Endothelial cell of umbilical vein (primary cell): ENCODE data around the gene SST. TPM values are rescaled to one million over a fixed set of nuclear protein-coding genes. Genes with fewer than 3 reads are reported as not detected.

ENCODE experiments used
- BruUV-seq: library from RNA; stranded (reverse); fragments of 400-500 nt; replicated peaks from 2 replicates; lab custom pipeline; 2021; lab: Mats Ljungman, UMichigan
- CTCF ChIA-PET: fragments of 300-600, 350-600 bp; sonication (Branson Sonifier 250); formaldehyde crosslinking; loops from one replicate; lab custom pipeline; 2021; ENCODE audit warnings: antibody characterized with exemption, inconsistent platforms; lab: Charles Lee
- POLR2A ChIA-PET: fragments of 300-600, 350-600 bp; sonication (Branson Sonifier 250); formaldehyde crosslinking; loops from one replicate; lab custom pipeline; 2021; ENCODE audit warnings: antibody characterized with exemption, inconsistent platforms; lab: Charles Lee
- DNase-seq: peaks from one replicate; pipeline ENCODE4 v3.0.0-alpha.2; 2011; ENCODE audit warnings: low read depth, low spot score
- FAIRE-seq: peaks from 2 replicates; lab custom pipeline; 2011; peaks lifted over from hg19 to GRCh38; lab: Jason Lieb, UNC
- H2AFZ ChIP-seq: 2 replicates; pipeline ENCODE4 v1.6.0; 2012; ENCODE audit warnings: low read depth, low read length, control low read depth, inconsistent platforms
- H3K27ac ChIP-seq: 2 replicates; pipeline ENCODE4 v1.5.1; 2011; ENCODE audit warnings: low read depth, mild to moderate bottlenecking, control low read depth, low read length, moderate library complexity; ENCODE audit not compliant: insufficient read depth
- H3K27me3 ChIP-seq, 2 experiments: 2 replicates each; pipeline versions ENCODE4 v1.6.0 to v1.6.1; 2011; ENCODE audit warnings: low read length in 2 of 2, mixed read lengths in 1 of 2; ENCODE audit not compliant: control insufficient read depth in 2 of 2, insufficient read depth in 2 of 2
- H3K36me3 ChIP-seq, 2 experiments: 2 replicates in 1 of 2; 3 replicates in 1 of 2; pipeline ENCODE4 v1.5.1; 2011; ENCODE audit warnings: low read length in 2 of 2, mild to moderate bottlenecking in 1 of 2, moderate library complexity in 1 of 2; ENCODE audit not compliant: control insufficient read depth in 2 of 2, insufficient read depth in 2 of 2; ENCODE audit errors: extremely low read depth in 1 of 2
- H3K4me1 ChIP-seq: 3 replicates; pipeline ENCODE4 v1.5.1; 2011; ENCODE audit warnings: mild to moderate bottlenecking, low read length; ENCODE audit not compliant: control insufficient read depth, insufficient read depth; ENCODE audit errors: extremely low read depth
- H3K4me2 ChIP-seq: 2 replicates; pipeline ENCODE4 v1.6.1; 2011; ENCODE audit warnings: low read length, control low read depth, mixed read lengths; ENCODE audit not compliant: insufficient read depth
- H3K4me3 ChIP-seq, 3 experiments: fragments of 200-600 bp in 1 of 3; sonication (generic), shearing (Covaris generic) in 1 of 3; replicated peaks in 1 of 3; 2 replicates each; pipeline ENCODE4 v1.5.1; 2011 to 2016; ENCODE audit warnings: control low read depth in 3 of 3, low read length in 3 of 3, mild to moderate bottlenecking in 2 of 3, inconsistent platforms in 1 of 3, low read depth in 1 of 3, moderate library complexity in 1 of 3; ENCODE audit not compliant: insufficient read depth in 1 of 3
- H3K79me2 ChIP-seq: 2 replicates; pipeline ENCODE4 v1.6.0; 2012; ENCODE audit warnings: low read length, inconsistent platforms; ENCODE audit not compliant: control insufficient read depth, insufficient read depth
- H3K9ac ChIP-seq: replicated peaks from 2 replicates; pipeline ENCODE3; 2011; ENCODE audit warnings: low read length, control low read depth; ENCODE audit not compliant: insufficient read depth; ENCODE audit errors: extremely low read depth
- H3K9me1 ChIP-seq: replicated peaks from 3 replicates; pipeline ENCODE4 v1.6.0; 2011; ENCODE audit warnings: mild to moderate bottlenecking, low read length; ENCODE audit not compliant: control insufficient read depth, insufficient read depth; ENCODE audit errors: extremely low read depth
- H3K9me3 ChIP-seq: replicated peaks from 2 replicates; pipeline ENCODE4 v1.5.1; 2012; ENCODE audit warnings: low read length, inconsistent platforms; ENCODE audit not compliant: control insufficient read depth, insufficient read depth
- H4K20me1 ChIP-seq: replicated peaks from 2 replicates; pipeline ENCODE3; 2011; ENCODE audit warnings: mild to moderate bottlenecking, low read length; ENCODE audit not compliant: control insufficient read depth, insufficient read depth; ENCODE audit errors: extremely low read depth
- CTCF ChIP-seq, 2 donors: IDR thresholded peaks; 1 replicate in 1 of 2; 2 replicates in 1 of 2; pipeline ENCODE4 v1.5.1; 2011; ENCODE audit warnings: low read length in 2 of 2, mild to moderate bottlenecking in 2 of 2, moderate library complexity in 2 of 2, control low read depth in 1 of 2, inconsistent platforms in 1 of 2, low read depth in 1 of 2; ENCODE audit not compliant: insufficient read depth in 1 of 2; ENCODE audit errors: extremely low read depth in 1 of 2
- EZH2 ChIP-seq: IDR thresholded peaks from 2 replicates; pipeline ENCODE4 v1.6.1; 2012; ENCODE audit warnings: borderline replicate concordance, low read depth, mild to moderate bottlenecking, moderate library complexity, low read length, inconsistent platforms; ENCODE audit not compliant: severe bottlenecking
- FOS ChIP-seq: IDR thresholded peaks from 2 replicates; pipeline ENCODE4 v1.6.1; 2011; ENCODE audit warnings: mild to moderate bottlenecking, low read length, moderate library complexity, borderline replicate concordance; ENCODE audit not compliant: insufficient read depth
- GATA2 ChIP-seq: IDR thresholded peaks from 2 replicates; pipeline ENCODE4 v1.7.0; 2011; ENCODE audit warnings: low read depth, mild to moderate bottlenecking, moderate library complexity, mixed read lengths, low read length; ENCODE audit not compliant: insufficient read length, insufficient read depth
- JUN ChIP-seq: IDR thresholded peaks from 2 replicates; pipeline ENCODE4 v1.6.1; 2011; ENCODE audit warnings: borderline replicate concordance, low read depth; ENCODE audit not compliant: insufficient read length, insufficient read depth
- MAX ChIP-seq: IDR thresholded peaks from 2 replicates; pipeline ENCODE4 v1.6.1; 2011; ENCODE audit not compliant: insufficient read depth, insufficient read length
- MYC ChIP-seq: IDR thresholded peaks from one replicate; pipeline ENCODE4 v1.6.1; 2011; ENCODE audit warnings: mild to moderate bottlenecking, low read depth, low read length
- POLR2A ChIP-seq: IDR thresholded peaks from 2 replicates; pipeline ENCODE4 v1.6.1; 2012; ENCODE audit warnings: low read depth, mild to moderate bottlenecking, control low read depth, low read length
- POLR2AphosphoS5 ChIP-seq: IDR thresholded peaks from 2 replicates; pipeline ENCODE4 v1.6.1; 2012; ENCODE audit warnings: low read depth, mild to moderate bottlenecking, control low read depth, low read length, moderate library complexity; ENCODE audit not compliant: insufficient read depth
- dilution Hi-C: fragments of 300-500 bp; cut with MboI; formaldehyde crosslinking; loops from one replicate; pipeline ENCODE4 v1.15.0; 2019; ENCODE audit warnings: low sequenced_read_pairs; ENCODE audit not compliant: extremely low pct_ligation_motif_present
- intact Hi-C: fragments of 100-400 bp; cut with micrococcal nuclease; formaldehyde crosslinking; loops from one replicate; pipeline ENCODE4 v1.10.0; 2022
- polyA plus RNA-seq, 4 experiments: library from polyadenylated mRNA; depleted of rRNA in 3 of 4; stranded (reverse) in 3 of 4; unstranded in 1 of 4; fragments of >200 nt; gene quantifications; 2 replicates each; pipeline versions ENCODE4 v1.2.1 to v1.2.3, GENCODE V29; 2011 to 2012; ENCODE audit warnings: missing spikeins in 1 of 4
- total RNA-seq: library from RNA; stranded (reverse); gene quantifications from 2 replicates; pipeline ENCODE4 v1.2.3, GENCODE V29; 2021

The SST gene
- total and polyA plus RNA-seq, 2 donors (not counting 3 experiments of a cell fraction or from before 2014, with no cell fraction given): not detected

- FAIRE-seq: no peak
- Histone ChIP-seq H3K36me3 (peaks cover 4 to 6% of the 10 kb centered on the region in 2 experiments), H3K4me1 (no peaks in the 10 kb centered on the region), H3K79me2 (no peaks in the 10 kb centered on the region), H3K9me1 (no peaks in the 10 kb centered on the region), H3K9ac (no peak overlapping the region), H3K4me3 (no peak overlapping the region), H2AFZ (no peak overlapping the region), H3K27ac (no peak overlapping the region), H3K27me3 (no peaks in the 10 kb centered on the region), H4K20me1 (no peaks in the 10 kb centered on the region), H3K4me2 (no peak overlapping the region), H3K9me3 (no peaks in the 10 kb centered on the region)
- dilution Hi-C loops: no loop called here
- BruUV-seq: no TSS peak
- intact Hi-C loops: no loop called here
- ChIA-PET CTCF (interaction anchor here (1.1 to 7.9 kb wide), 3 partner anchors 19 to 497 kb away, joined by 4 to 99 read pairs (median 6); no protein-coding TSS in a partner anchor), POLR2A (no interaction called here)
- TF ChIP-seq MYC: no peak
- no peak for TF ChIP-seq CTCF (IDR thresholded peaks at IDR 0.05; ENCODE audit: extremely low read depth in 1 of 2, insufficient read depth in 1 of 2, low read depth in 1 of 2, low read length in 2 of 2)
- TF ChIP-seq POLR2AphosphoS5: no peak
- no peak for TF ChIP-seq EZH2
- TF ChIP-seq MAX: no peak
- no peak for TF ChIP-seq FOS
- no peak for TF ChIP-seq JUN
- TF ChIP-seq POLR2A: no peak
- no peak for TF ChIP-seq GATA2
- no peak for DNase-seq
Observed at GRCh38 chr3:187717572-187717971, 47.4 kb upstream of the SST start.
